NB4 (cell line): Measurements from ENCODE around the gene ARID3A.

Experiments
- CTCF ChIP-seq: IDR thresholded peaks from one replicate; pipeline ENCODE4 v1.5.1; 2012; ENCODE audit warnings: low read depth, low read length
- MAX ChIP-seq: IDR thresholded peaks from 2 replicates; pipeline ENCODE4 v1.6.1; 2011; ENCODE audit warnings: low read depth, low read length
- MYC ChIP-seq: IDR thresholded peaks from 2 replicates; pipeline ENCODE4 v1.6.1; 2011; ENCODE audit warnings: low read depth, low read length
- POLR2A ChIP-seq: IDR thresholded peaks from 2 replicates; pipeline ENCODE4 v1.6.1; 2011; ENCODE audit warnings: mild to moderate bottlenecking; ENCODE audit not compliant: insufficient read length; ENCODE audit errors: extremely low read depth

GRCh38 chr19:876089-876488 is 49.7 kb upstream of the ARID3A start:
- TF ChIP-seq CTCF (no peak), POLR2A (no peak), MAX (no peak), MYC (no peak)
